ENCODE data around the gene FGFR3.

- TF ChIP-seq POLR2AphosphoS5 (IDR thresholded peaks at IDR 0.05; ENCODE audit: low read depth, low read length) (no peak), TAF1 (IDR thresholded peaks at IDR 0.05; ENCODE audit: borderline replicate concordance, insufficient read depth, low read length) (no peak)
Observed at GRCh38 chr4:1767061-1767769, 25.9 kb upstream of the FGFR3 start.

Measured in PFSK-1 (cell line).